22Rv1 (cell line): Measurements from ENCODE around the gene IRS1.

Source experiments
- ZFX ChIP-seq: fragments of 450-650 bp; IDR thresholded peaks from 2 replicates; pipeline ENCODE4 v1.6.1; 2017; ENCODE audit warnings: antibody characterized with exemption, borderline replicate concordance
- TF ChIP-seq, protein P1 (sequence below): fragments of 450-650 bp; IDR thresholded peaks from 2 replicates; pipeline ENCODE4 v1.5.1; 2017; ENCODE audit warnings: mild to moderate bottlenecking

GRCh38 chr2:226790011-226790410 is 9.6 kb downstream of the IRS1 start:
- TF ChIP-seq, protein P1, sequence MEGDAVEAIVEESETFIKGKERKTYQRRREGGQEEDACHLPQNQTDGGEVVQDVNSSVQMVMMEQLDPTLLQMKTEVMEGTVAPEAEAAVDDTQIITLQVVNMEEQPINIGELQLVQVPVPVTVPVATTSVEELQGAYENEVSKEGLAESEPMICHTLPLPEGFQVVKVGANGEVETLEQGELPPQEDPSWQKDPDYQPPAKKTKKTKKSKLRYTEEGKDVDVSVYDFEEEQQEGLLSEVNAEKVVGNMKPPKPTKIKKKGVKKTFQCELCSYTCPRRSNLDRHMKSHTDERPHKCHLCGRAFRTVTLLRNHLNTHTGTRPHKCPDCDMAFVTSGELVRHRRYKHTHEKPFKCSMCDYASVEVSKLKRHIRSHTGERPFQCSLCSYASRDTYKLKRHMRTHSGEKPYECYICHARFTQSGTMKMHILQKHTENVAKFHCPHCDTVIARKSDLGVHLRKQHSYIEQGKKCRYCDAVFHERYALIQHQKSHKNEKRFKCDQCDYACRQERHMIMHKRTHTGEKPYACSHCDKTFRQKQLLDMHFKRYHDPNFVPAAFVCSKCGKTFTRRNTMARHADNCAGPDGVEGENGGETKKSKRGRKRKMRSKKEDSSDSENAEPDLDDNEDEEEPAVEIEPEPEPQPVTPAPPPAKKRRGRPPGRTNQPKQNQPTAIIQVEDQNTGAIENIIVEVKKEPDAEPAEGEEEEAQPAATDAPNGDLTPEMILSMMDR, result no peak
- no peak for TF ChIP-seq ZFX
